CD14-positive monocyte (primary cell): ENCODE results near the gene C9orf78. TPM values are rescaled to one million over a fixed set of nuclear protein-coding genes. Genes with fewer than 3 reads are reported as not detected.
A peak's percentile ranks its signal among the peaks of the same experiment; 100 is the strongest.

Source experiments
- DNase-seq, 3 donors: peaks; one replicate each; pipeline ENCODE4 v3.0.0-alpha.2; 2011 to 2022
- H2AFZ ChIP-seq: 2 replicates; pipeline ENCODE4 v1.6.0; 2012; ENCODE audit warnings: mild to moderate bottlenecking, low read depth, low read length, inconsistent platforms; ENCODE audit not compliant: insufficient read depth, poor library complexity, severe bottlenecking
- H3K27ac ChIP-seq, 2 donors: 1 replicate in 1 of 2; 2 replicates in 1 of 2; pipeline ENCODE4 v1.5.1; 2012 to 2013; ENCODE audit warnings: low read length in 2 of 2, control low read depth in 1 of 2, inconsistent platforms in 1 of 2, low read depth in 1 of 2, mild to moderate bottlenecking in 1 of 2
- H3K27me3 ChIP-seq, 2 donors: one replicate each; pipeline versions ENCODE4 v1.6.0 to v1.6.1; 2011 to 2013; ENCODE audit warnings: low read length in 2 of 2; ENCODE audit not compliant: control insufficient read depth in 2 of 2, insufficient read depth in 2 of 2
- H3K36me3 ChIP-seq, 2 donors: replicated peaks in 1 of 2; 1 replicate in 1 of 2; 2 replicates in 1 of 2; pipeline versions ENCODE4 v1.5.1 to v1.6.1; 2012 to 2013; ENCODE audit warnings: low read length in 2 of 2, control low read depth in 1 of 2, inconsistent platforms in 1 of 2, mild to moderate bottlenecking in 1 of 2; ENCODE audit not compliant: insufficient read depth in 2 of 2, control insufficient read depth in 1 of 2
- H3K4me1 ChIP-seq, 2 donors: 1 replicate in 1 of 2; 2 replicates in 1 of 2; pipeline versions ENCODE4 v1.5.1 to v1.6.1; 2012 to 2013; ENCODE audit warnings: low read length in 2 of 2, control low read depth in 1 of 2, inconsistent platforms in 1 of 2, mild to moderate bottlenecking in 1 of 2, moderate library complexity in 1 of 2; ENCODE audit not compliant: insufficient read depth in 2 of 2, control insufficient read depth in 1 of 2
- H3K4me2 ChIP-seq: replicated peaks from 2 replicates; pipeline ENCODE3; 2012; ENCODE audit warnings: low read length, moderate library complexity, mild to moderate bottlenecking; ENCODE audit not compliant: poor library complexity, severe bottlenecking; ENCODE audit errors: extremely low read depth
- H3K4me3 ChIP-seq, 3 experiments: fragments of 200-600 bp in 1 of 3; sonication (generic) in 1 of 3; replicated peaks in 1 of 3; 1 replicate in 2 of 3; 2 replicates in 1 of 3; pipeline ENCODE4 v1.5.1; 2011 to 2013; ENCODE audit warnings: low read length in 3 of 3, mild to moderate bottlenecking in 3 of 3, control low read depth in 2 of 3, low read depth in 2 of 3, inconsistent platforms in 1 of 3, moderate library complexity in 1 of 3
- H3K79me2 ChIP-seq: 2 replicates; pipeline ENCODE4 v1.6.0; 2012; ENCODE audit warnings: mild to moderate bottlenecking, control low read depth, inconsistent platforms, low read length, moderate library complexity; ENCODE audit not compliant: insufficient read depth
- H3K9ac ChIP-seq: 2 replicates; pipeline ENCODE4 v1.6.0; 2017; ENCODE audit warnings: low read length, mild to moderate bottlenecking; ENCODE audit not compliant: insufficient read depth, poor library complexity, severe bottlenecking
- H3K9me3 ChIP-seq, 2 donors: replicated peaks in 1 of 2; 1 replicate in 1 of 2; 2 replicates in 1 of 2; pipeline versions ENCODE4 v1.5.1 to v1.6.1; 2012 to 2013; ENCODE audit warnings: low read length in 2 of 2, control low read depth in 1 of 2; ENCODE audit not compliant: control insufficient read depth in 1 of 2, insufficient read depth in 1 of 2
- H4K20me1 ChIP-seq: 2 replicates; pipeline ENCODE4 v1.6.0; 2012; ENCODE audit warnings: mild to moderate bottlenecking, low read length, control low read depth, moderate library complexity; ENCODE audit not compliant: insufficient read depth
- H3K27ac Mint-ChIP-seq, 7 donors: one replicate each; pipeline ENCODE4 v1.8.0; 2020; ENCODE audit warnings: mild to moderate bottlenecking in 7 of 7, mixed read lengths in 7 of 7, moderate library complexity in 6 of 7, inconsistent platforms in 2 of 7
- H3K27me3 Mint-ChIP-seq, 3 donors: one replicate each; pipeline ENCODE4 v1.8.0; 2021 to 2022; ENCODE audit warnings: low read depth in 3 of 3, mild to moderate bottlenecking in 3 of 3, mixed read lengths in 3 of 3, moderate library complexity in 3 of 3, inconsistent platforms in 1 of 3
- H3K36me3 Mint-ChIP-seq, 2 donors: one replicate each; pipeline ENCODE4 v1.8.0; 2020; ENCODE audit warnings: mixed read lengths in 2 of 2, inconsistent platforms in 1 of 2, mild to moderate bottlenecking in 1 of 2
- H3K4me1 Mint-ChIP-seq: one replicate; pipeline ENCODE4 v1.8.0; 2020; ENCODE audit warnings: mild to moderate bottlenecking, mixed read lengths
- H3K4me3 Mint-ChIP-seq, 2 donors: one replicate each; pipeline ENCODE4 v1.8.0; 2020; ENCODE audit warnings: mild to moderate bottlenecking in 2 of 2, mixed read lengths in 2 of 2, moderate library complexity in 1 of 2
- H3K9me3 Mint-ChIP-seq, 7 donors: one replicate each; pipeline ENCODE4 v1.8.0; 2020 to 2022; ENCODE audit warnings: mixed read lengths in 7 of 7, mild to moderate bottlenecking in 6 of 7, moderate library complexity in 6 of 7, inconsistent platforms in 2 of 7
- WGBS: methylation state at CpG from one replicate; pipeline ENCODE4 v1.1.5; 2013; ENCODE audit warnings: missing lambda C conversion rate; ENCODE audit not compliant: insufficient coverage; 5-methylcytosine and 5-hydroxymethylcytosine counted together
- intact Hi-C, 2 donors: fragments of 100-400 bp; cut with micrococcal nuclease; formaldehyde crosslinking; loops; one replicate each; pipeline versions ENCODE4 v1.15.0 to v1.15.1; 2023
- polyA plus RNA-seq, 3 donors: library from polyadenylated mRNA; depleted of rRNA in 1 of 3; unstranded in 2 of 3; stranded (reverse) in 1 of 3; fragments of 300-500 nt in 2 of 3; fragments of >200 nt in 1 of 3; fragmentation: Illumina TruSeq in 2 of 3; gene quantifications; 1 replicate in 2 of 3; 2 replicates in 1 of 3; pipeline ENCODE4 v1.2.3, GENCODE V29; 2012 to 2021
- TF ChIP-seq, protein P1 (sequence below): fragments of 200-600 bp; IDR thresholded peaks from one replicate; pipeline ENCODE4 v1.8.0; 2022; ENCODE audit warnings: antibody characterized with exemption, mild to moderate bottlenecking

The C9orf78 gene
- polyA plus RNA-seq, 3 donors = 53.3 to 82.4 (median 65.5) TPM

DNA sequence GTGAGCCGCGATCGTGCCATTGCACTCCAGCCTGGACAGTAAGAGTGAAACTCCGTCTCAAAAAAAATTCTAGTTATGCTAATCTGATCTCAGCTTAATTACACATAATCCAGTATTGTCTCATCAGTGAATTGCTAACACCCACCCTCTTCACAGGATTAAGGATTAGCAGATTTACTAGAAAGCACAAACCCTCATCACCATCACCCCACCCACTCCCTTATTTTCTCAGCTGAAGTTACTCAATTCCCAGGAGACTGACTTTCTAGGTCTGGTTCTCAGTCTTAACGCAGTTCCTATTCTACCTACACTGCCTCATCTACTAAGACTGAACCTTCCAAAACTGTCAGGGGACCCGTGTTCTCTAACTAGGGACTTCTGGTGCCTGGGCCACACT lies 23.1 kb downstream of the C9orf78 start:
- TF ChIP-seq, protein P1, sequence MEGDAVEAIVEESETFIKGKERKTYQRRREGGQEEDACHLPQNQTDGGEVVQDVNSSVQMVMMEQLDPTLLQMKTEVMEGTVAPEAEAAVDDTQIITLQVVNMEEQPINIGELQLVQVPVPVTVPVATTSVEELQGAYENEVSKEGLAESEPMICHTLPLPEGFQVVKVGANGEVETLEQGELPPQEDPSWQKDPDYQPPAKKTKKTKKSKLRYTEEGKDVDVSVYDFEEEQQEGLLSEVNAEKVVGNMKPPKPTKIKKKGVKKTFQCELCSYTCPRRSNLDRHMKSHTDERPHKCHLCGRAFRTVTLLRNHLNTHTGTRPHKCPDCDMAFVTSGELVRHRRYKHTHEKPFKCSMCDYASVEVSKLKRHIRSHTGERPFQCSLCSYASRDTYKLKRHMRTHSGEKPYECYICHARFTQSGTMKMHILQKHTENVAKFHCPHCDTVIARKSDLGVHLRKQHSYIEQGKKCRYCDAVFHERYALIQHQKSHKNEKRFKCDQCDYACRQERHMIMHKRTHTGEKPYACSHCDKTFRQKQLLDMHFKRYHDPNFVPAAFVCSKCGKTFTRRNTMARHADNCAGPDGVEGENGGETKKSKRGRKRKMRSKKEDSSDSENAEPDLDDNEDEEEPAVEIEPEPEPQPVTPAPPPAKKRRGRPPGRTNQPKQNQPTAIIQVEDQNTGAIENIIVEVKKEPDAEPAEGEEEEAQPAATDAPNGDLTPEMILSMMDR = no peak
- peaks cover 10% of the 10 kb centered on the region in 2 donors for H3K4me1 ChIP-seq
- no peak overlapping the region for H3K4me3 Mint-ChIP-seq
- no peaks in the 10 kb centered on the region for H3K9me3 ChIP-seq
- peaks cover 0 to 3% (median 0%) of the 10 kb centered on the region in 7 donors for H3K9me3 Mint-ChIP-seq
- peak overlapping the region in 1 of 2 donors; percentile 13 for H3K27ac ChIP-seq
- no peak overlapping the region for H3K4me2 ChIP-seq
- DNase-seq = no peak
- no peak overlapping the region for H3K4me3 ChIP-seq
- intact Hi-C loops = no loop called here
- H4K20me1 ChIP-seq = peaks cover 88% of the 10 kb centered on the region
- no peak overlapping the region for H2AFZ ChIP-seq
- H3K27me3 ChIP-seq = no peaks in the 10 kb centered on the region
- H3K36me3 ChIP-seq = peaks cover 81 to 92% of the 10 kb centered on the region in 2 donors
- peaks cover 0 to 1% (median 0%) of the 10 kb centered on the region in 3 donors for H3K27me3 Mint-ChIP-seq
- H3K36me3 Mint-ChIP-seq = peaks cover 75 to 91% of the 10 kb centered on the region in 2 donors
- H3K27ac Mint-ChIP-seq = peak overlapping the region in 4 of 7 donors; percentile 7 to 47 (median 14)
- peaks cover 73% of the 10 kb centered on the region for H3K79me2 ChIP-seq
- H3K9ac ChIP-seq = no peak overlapping the region
- 90% methylated on average over 3 of the region's 6 CpGs for WGBS
- peaks cover 21% of the 10 kb centered on the region for H3K4me1 Mint-ChIP-seq

DNA sequence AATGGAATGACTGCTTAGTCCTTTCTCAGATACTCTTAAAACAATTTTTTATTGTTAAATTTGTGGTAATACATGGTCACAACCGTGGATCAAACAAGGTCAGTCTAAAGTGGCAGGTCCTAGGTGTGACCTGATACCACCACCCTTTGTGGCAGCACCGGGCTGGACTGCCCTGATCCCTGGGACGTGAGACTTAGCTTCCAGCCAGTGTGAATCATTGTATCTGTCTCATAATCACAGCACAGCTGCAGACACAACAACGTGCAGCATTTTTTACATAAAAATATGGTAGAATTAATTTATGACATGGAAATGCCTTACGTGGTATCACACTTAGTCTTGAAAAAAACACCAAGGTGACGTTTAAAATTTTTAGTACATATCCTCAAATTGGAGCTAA lies 24.3 kb downstream of the C9orf78 start:
- H3K9me3 Mint-ChIP-seq = peaks cover 0 to 3% (median 0%) of the 10 kb centered on the region in 7 donors
- TF ChIP-seq, protein P1 = no peak
- no peak overlapping the region for H3K4me2 ChIP-seq
- H3K36me3 Mint-ChIP-seq = peaks cover 65 to 82% of the 10 kb centered on the region in 2 donors
- WGBS = no CpG with 5 or more reads among the region's 6 CpGs
- no peak overlapping the region for H3K27ac ChIP-seq
- H3K4me3 ChIP-seq = no peak overlapping the region
- no peak for DNase-seq
- intact Hi-C loops = no loop called here
- H3K79me2 ChIP-seq = peaks cover 66% of the 10 kb centered on the region
- H3K27me3 Mint-ChIP-seq = peaks cover 0 to 1% (median 0%) of the 10 kb centered on the region in 3 donors
- no peaks in the 10 kb centered on the region for H3K9me3 ChIP-seq
- peaks cover 26% of the 10 kb centered on the region for H3K4me1 Mint-ChIP-seq
- peaks cover 84% of the 10 kb centered on the region for H4K20me1 ChIP-seq
- no peak overlapping the region for H3K9ac ChIP-seq
- H3K36me3 ChIP-seq = peaks cover 73 to 83% of the 10 kb centered on the region in 2 donors
- peak overlapping the region in 1 of 7 donors; percentile 30 for H3K27ac Mint-ChIP-seq
- peaks cover 14% of the 10 kb centered on the region in 2 donors for H3K4me1 ChIP-seq
- no peak overlapping the region for H2AFZ ChIP-seq
- H3K4me3 Mint-ChIP-seq = no peak overlapping the region
- H3K27me3 ChIP-seq = no peaks in the 10 kb centered on the region
